HG03457 (cell line): ENCODE results near the gene RLBP1.

ENCODE experiments used
- ATAC-seq: cut with Tn5 transposase; IDR thresholded peaks from one replicate; pipeline ENCODE4 v1.9.1; 2021; ENCODE audit warnings: moderate number of reproducible peaks; ENCODE audit not compliant: unreplicated experiment

The RLBP1 gene

DNA sequence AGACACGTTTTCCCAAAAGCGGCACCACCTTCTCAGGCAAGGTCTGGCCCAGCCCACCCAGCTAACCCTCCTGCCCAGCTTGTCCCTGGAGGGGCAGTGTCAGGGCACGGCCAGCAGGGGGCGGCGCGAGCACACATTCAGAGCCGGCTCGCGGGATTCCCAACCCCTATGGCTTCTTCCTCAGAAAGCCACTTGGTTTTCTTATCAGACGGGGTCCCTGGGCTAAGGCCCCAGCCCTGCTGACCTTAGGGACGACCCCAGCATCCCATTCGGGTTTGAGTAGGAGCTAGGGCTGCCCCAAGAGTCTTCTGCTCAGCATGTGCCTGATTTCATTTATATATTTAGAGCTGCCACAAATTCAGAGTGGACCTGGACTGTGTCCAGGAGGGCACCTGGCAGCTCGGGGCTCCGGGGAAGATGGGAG, 14.5 kb downstream of the RLBP1 start:
- peak; percentile 86 for ATAC-seq

- no peak for ATAC-seq
Measured at GRCh38 chr15:89205991-89206585, 15.3 kb downstream of the RLBP1 start.

GRCh38 chr15:89203705-89204273, 17.6 kb downstream of the RLBP1 start:
- ATAC-seq, result no peak

GRCh38 chr15:89201465-89202005, 19.8 kb downstream of the RLBP1 start:
- ATAC-seq, result no peak

GRCh38 chr15:89200182-89200581, 21.2 kb downstream of the RLBP1 start:
- ATAC-seq, result no peak

DNA sequence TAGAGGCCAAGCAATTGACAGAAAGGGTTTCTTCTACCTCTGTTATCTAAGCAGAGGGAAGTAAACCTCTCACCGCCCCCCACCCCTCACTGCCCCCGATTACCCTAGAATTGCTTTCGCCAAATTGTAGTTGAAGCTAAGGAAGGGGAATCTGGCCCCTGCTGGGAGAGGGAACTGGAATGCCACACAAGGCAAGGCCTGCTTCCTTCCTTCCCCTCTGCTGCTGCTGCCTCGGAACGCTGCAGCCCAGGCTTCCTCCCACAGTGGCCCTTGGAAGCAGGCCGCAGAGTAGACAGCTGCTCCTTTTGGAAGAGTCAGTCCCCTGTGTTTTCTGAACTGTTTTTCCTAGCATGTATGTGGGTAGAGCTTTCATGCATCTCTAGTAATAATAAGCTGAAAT, 21.6 kb downstream of the RLBP1 start:
- no peak for ATAC-seq

- no peak for ATAC-seq
Measured at GRCh38 chr15:89198934-89199333, 22.4 kb downstream of the RLBP1 start.

- ATAC-seq, result no peak
Measured at GRCh38 chr15:89198196-89198595, 23.2 kb downstream of the RLBP1 start.

GRCh38 chr15:89197503-89197971, 23.8 kb downstream of the RLBP1 start:
- no peak for ATAC-seq

DNA sequence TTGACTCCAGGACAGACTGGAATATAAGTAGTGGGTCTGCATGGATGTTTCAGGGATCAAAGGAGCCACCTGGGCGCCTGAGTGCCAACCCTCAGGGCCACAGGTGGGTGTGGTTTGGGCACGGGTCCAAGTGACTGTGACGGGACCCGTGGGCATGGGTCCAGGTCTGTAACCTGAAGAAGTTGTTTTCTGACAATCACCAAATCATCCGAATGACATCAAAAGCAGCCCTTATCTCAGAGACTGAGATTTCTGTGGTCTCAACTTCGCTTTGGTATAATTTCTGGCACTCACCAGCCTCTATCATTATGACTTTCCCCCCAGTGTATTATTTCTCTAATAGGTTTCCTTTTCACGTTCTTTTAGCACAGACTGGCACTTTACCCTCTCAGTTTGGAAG, 24.4 kb downstream of the RLBP1 start:
- ATAC-seq, result no peak

DNA sequence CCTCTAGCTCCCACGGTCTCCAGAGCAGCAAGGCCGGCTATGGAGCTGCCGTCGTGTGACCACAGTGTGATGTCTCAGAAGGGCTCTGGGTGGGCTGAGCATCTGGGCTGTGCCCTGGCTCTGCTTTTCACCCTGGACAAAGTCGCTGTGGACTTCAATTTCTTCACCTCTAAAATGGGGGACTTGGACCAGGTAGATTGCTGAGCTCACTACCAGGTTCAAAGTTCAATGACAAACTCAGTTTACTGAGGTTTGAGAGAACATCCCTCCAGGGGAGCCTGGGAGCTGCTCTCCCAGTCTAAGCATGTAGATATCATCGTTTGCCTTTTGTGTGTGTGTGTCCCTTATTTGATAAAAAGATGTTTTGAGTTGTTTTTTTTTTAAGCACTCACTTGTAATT, 25.1 kb downstream of the RLBP1 start:
- ATAC-seq, result no peak

DNA sequence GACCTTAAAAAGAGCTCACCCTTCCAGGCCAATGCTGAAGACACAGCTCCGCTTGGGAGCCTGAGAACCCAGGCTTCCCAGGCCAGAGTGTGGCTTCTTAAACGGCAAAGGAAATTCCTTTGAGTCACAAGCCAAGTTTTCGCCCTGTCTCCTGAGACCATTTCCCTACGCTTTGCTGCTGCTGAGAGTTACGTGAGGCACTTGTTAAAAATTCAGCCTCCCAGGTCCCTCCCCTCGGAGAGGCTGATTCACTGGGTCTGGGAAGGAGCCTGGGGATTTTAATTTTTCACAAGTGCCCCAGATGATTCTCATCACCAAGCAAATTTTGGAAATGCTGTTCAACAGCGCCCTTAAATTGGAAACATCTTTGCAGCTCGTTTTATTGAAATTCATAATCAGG, 25.5 kb downstream of the RLBP1 start:
- no peak for ATAC-seq

DNA sequence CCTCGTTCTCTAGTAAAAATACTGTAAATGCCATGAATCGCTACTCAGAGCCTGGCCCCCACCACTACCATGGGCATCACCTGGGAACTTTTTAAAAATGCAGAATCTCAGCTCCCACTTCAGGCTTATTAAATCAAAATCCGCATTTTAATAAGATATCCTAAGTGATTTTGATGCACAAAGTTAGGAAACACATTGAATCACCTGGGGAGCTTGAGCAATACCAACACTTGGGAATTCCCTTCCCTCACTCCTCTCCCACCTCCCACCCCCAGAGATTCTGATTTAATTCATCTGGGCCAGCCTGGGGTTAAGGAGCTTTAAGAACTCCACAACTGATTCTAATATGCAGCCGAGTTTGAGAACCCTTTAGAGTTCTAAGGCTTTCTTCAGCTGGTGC, 26.8 kb downstream of the RLBP1 start:
- ATAC-seq, result no peak

GRCh38 chr15:89192766-89193165, 28.6 kb downstream of the RLBP1 start:
- no peak for ATAC-seq

- no peak for ATAC-seq
Measured at GRCh38 chr15:89192136-89192535, 29.2 kb downstream of the RLBP1 start.

DNA sequence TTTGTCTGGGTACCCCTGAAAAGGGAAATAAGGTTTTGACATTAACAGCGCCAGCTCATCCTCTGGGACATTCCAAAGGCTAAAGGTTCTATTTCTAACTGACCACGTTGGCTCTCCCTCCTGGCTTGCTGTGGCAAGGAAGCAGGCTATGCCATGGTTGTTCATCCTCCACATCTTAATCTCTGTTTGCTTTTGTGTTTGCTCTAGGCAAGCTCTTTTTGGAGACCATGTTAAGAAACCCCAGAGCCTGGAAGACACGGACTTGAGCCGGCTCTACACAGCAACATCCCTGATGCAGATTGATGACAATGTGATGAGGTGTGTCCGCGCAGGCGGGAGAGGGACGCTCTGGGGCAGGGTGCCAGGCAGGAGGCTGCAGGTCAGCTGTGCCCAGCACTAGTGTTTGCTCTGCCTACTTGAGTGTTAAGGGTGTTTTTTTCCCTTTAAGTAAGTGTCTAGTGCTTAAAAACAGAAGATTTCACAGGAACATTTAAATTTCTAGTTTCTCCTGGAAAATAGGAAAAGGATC, 33.3 kb downstream of the RLBP1 start:
- no peak for ATAC-seq

DNA sequence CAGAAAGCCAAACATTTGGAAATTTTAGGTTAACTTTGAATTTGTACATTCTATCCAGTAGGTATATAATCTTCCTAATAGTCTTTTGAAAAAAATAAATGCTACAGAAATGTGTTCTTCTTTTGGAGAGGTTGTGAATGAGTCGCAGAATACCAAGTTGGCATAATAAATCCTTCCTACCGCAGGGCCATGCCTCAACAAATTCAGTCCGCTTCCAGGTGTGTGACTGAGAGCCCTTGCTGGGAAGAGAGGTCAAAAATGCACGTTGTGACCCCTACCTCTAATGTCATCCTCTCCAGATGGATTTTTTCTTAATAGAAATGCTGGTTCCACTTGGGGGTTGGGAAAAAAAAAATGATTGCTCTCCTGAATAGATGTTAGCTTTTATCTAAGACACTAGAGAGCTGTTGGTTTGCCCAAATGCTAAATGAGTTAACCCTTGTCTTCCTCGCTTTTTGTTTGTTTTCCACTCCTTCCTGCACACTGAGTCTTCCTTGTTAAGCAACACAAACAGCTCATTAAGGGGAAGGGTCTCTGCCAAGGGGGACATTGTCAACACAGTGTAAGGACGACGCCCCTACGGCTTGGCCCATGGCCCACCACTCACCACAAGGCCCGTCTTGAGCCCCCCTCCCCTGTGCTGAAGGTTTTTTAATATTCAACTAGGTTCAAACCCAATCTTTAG, 33.9 kb downstream of the RLBP1 start:
- ATAC-seq, result no peak

DNA sequence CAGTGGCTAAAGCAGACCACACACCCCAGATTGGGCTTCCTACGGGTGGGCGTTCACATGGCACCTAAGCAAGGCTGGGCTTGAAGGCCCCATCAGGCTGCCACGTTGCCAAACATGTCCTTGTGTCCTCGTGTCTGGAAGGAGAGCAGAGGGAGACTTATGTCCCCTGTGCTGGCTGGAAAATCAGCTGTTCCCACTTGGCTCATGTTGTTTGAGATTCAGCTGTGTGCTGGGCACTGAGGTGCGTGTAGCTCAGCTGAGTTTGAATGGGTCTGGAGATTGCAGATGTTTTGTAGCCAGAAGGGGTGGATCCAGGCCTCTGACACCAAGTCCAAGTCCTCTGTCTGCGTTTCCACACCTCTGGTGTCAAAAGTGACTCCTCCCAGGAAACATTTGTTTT, 34.6 kb downstream of the RLBP1 start:
- no peak for ATAC-seq

DNA sequence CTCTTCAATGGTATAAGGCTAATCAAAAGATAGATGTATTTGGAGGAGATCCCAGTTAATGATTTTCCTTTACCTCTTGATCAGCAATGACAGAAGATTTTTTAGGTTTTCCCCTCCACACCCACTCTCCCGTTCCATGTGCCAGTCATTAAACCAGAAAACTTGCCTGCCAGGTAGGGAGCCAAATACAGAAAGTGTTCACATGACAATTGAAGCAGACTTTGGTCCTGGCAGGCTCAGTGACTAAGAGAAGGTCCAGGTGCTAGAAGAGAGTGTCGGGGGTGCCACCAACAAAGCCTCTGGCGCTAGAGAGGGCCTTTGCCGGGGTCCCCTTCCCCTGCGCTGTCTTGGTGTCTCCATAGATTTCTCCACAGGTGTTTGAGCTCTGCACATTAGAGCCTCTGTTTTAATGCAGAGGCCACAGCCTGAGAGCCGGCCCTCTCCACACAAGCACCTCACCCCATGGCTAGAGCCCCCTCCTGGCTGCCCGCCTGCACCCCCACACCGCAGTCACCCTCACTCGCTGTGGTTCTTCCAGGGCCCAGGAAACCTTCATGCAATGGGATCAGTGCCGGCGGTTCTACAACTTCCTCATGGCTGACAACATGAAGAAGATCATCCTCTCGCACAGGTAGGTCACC, 36.4 kb downstream of the RLBP1 start:
- no peak for ATAC-seq

DNA sequence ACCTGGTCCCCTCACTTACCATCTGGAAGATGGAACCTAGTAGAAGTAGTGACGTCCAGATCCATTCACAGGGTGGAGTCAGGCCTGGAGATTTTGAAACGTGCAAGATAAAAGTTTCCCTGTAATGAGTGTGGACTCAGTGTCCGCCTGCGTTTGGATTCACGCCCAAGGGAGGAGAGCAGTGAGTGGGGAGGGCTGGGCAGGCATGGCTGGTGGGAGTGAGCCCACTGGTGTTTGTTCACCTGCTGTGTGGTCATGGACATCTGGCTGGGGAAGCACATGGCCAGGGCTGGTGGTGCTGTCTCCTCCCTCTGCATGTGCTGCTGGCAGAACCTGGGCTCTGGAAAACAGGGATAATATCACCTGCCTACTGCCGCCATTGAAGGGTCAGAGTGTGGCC, 37.0 kb downstream of the RLBP1 start:
- ATAC-seq, result no peak
